ENCODE measurements around the gene DHRS13.
"Not testable (repeated sequence)": the region's sequence is repeated elsewhere in the genome, so short reads cannot be mapped to it uniquely, and the experiment has no call there.

The DHRS13 gene

GRCh38 chr17:28878158-28878910 is 24.5 kb downstream of the DHRS13 start:
- TF ChIP-seq ZFX (IDR thresholded peaks at IDR 0.05): no peak
- TF ChIP-seq, protein P1, sequence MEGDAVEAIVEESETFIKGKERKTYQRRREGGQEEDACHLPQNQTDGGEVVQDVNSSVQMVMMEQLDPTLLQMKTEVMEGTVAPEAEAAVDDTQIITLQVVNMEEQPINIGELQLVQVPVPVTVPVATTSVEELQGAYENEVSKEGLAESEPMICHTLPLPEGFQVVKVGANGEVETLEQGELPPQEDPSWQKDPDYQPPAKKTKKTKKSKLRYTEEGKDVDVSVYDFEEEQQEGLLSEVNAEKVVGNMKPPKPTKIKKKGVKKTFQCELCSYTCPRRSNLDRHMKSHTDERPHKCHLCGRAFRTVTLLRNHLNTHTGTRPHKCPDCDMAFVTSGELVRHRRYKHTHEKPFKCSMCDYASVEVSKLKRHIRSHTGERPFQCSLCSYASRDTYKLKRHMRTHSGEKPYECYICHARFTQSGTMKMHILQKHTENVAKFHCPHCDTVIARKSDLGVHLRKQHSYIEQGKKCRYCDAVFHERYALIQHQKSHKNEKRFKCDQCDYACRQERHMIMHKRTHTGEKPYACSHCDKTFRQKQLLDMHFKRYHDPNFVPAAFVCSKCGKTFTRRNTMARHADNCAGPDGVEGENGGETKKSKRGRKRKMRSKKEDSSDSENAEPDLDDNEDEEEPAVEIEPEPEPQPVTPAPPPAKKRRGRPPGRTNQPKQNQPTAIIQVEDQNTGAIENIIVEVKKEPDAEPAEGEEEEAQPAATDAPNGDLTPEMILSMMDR (conservative IDR thresholded peaks at IDR 0.05): no peak
- no peak overlapping the region for H3K27ac ChIP-seq

GRCh38 chr17:28877150-28877711 is 25.6 kb downstream of the DHRS13 start:
- H3K27ac ChIP-seq: not testable (repeated sequence)

GRCh38 chr17:28875848-28876550 is 26.9 kb downstream of the DHRS13 start:
- TF ChIP-seq, protein P1 (conservative IDR thresholded peaks at IDR 0.05): no peak
- no peak for TF ChIP-seq ZFX (IDR thresholded peaks at IDR 0.05)
- no peak overlapping the region for H3K27ac ChIP-seq

DNA sequence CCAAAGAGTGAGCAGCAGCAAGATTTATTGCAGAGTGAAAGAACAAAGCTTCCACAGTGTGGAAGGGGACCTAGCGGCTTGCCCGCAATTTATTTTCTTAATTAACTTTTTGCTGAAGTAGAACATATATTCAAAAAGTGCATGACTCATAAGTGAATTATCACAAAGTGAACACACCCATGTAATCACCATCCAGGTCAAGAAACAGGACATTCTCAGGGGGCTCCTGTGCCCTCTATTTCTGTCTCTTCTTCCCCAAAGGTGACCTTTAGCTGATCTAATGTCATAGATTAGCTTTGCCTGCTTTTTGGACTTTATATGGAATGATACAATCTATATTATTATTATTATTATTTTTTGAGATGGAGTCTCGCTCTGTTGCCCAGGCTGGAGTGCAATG is 28.1 kb downstream of the DHRS13 start:
- H3K27ac ChIP-seq: no peak overlapping the region
- TF ChIP-seq ZFX (IDR thresholded peaks at IDR 0.05): no peak
- TF ChIP-seq, protein P1 (conservative IDR thresholded peaks at IDR 0.05): no peak

DNA sequence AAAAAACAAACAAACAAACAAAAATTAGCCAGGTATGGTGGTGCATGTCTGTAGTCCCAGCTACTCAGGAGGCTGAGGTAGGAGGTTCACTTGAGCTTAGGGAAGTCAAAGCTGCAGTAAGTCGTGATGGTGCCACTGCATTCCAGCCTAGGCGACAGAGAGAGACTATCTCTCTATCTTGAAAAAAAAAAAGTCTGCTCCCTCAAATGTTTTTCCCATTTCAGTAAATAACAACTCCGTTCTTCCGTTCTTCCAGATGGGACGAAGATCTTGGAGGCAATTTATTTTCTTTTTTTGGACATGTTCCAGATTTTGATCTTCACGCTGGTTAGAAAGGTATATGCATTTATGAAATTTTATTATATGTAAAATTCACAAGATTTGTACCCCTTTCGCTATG is 29.0 kb downstream of the DHRS13 start:
- no peak for TF ChIP-seq ZFX (IDR thresholded peaks at IDR 0.05)
- TF ChIP-seq, protein P1 (conservative IDR thresholded peaks at IDR 0.05): no peak
- no peak overlapping the region for H3K27ac ChIP-seq

DNA sequence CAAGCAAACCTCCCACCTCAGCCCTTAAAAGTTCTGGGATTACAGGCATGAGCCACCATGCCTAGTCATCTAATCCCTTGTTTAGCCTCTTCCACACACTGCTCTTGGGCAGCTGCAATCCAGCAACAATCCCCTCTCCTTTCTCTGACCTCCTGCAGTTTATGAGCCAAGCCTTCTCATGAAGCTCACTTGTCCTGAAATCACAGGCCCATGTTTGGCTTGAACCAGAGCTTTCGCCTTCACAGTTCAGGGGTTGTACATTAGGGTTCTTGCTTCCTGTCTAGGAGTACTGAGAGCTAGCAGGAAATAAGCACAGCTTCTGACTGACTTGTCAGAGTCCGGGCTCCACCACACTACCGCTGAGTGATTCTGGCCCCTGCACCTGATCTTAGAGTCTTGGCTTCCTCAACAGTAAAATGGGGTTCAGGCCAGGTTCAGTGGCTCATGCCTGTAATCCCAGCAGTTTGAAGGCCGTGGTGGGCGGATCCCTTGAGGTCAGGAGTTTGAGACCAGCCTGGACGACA is 31.8 kb downstream of the DHRS13 start:
- H3K27ac ChIP-seq: no peak overlapping the region
- TF ChIP-seq ZFX (IDR thresholded peaks at IDR 0.05): no peak
- TF ChIP-seq, protein P1 (conservative IDR thresholded peaks at IDR 0.05): no peak

GRCh38 chr17:28867276-28867675 is 35.6 kb downstream of the DHRS13 start:
- H3K27ac ChIP-seq: peak overlapping the region; percentile 34
- TF ChIP-seq, protein P1 (conservative IDR thresholded peaks at IDR 0.05): no peak
- no peak for TF ChIP-seq ZFX (IDR thresholded peaks at IDR 0.05)

Measured in C4-2B (cell line).